BJ (cell line): Measurements from ENCODE around the gene ROGDI. TPM values are rescaled to one million over a fixed set of nuclear protein-coding genes. Genes with fewer than 3 reads are reported as not detected.
"Not testable (repeated sequence)": the region's sequence is repeated elsewhere in the genome, so short reads cannot be mapped to it uniquely, and the experiment has no call there.

Source experiments
- CTCF ChIA-PET: fragments of 350-600 bp; formaldehyde crosslinking; extraction: SDS; loops from one replicate; lab custom pipeline; 2021; ENCODE audit warnings: antibody characterized with exemption, inconsistent platforms; lab: Yijun Ruan, JAX
- POLR2A ChIA-PET: fragments of 300-600 bp; sonication (Branson Sonifier 250); formaldehyde crosslinking; extraction: SDS; loops from one replicate; lab custom pipeline; 2021; ENCODE audit warnings: antibody characterized with exemption; lab: Charles Lee
- DNase-seq: peaks from one replicate; pipeline ENCODE4 v3.0.0-alpha.2; 2011; ENCODE audit warnings: low read depth
- H3K27me3 ChIP-seq: 2 replicates; pipeline ENCODE4 v1.6.0; 2011; ENCODE audit warnings: low read length; ENCODE audit not compliant: control insufficient read depth, insufficient read depth
- H3K36me3 ChIP-seq: 2 replicates; pipeline ENCODE4 v1.5.1; 2011; ENCODE audit warnings: low read length; ENCODE audit not compliant: control insufficient read depth, insufficient read depth
- H3K4me3 ChIP-seq: 2 replicates; pipeline ENCODE4 v1.5.1; 2011; ENCODE audit warnings: low read depth, mild to moderate bottlenecking, control low read depth, low read length
- CTCF ChIP-seq: IDR thresholded peaks from 2 replicates; pipeline ENCODE4 v1.5.1; 2011; ENCODE audit warnings: low read depth, mild to moderate bottlenecking, control low read depth, inconsistent platforms, low read length, moderate library complexity; ENCODE audit not compliant: insufficient read depth
- polyA plus RNA-seq: library from polyadenylated mRNA; depleted of rRNA; stranded (reverse); fragments of >200 nt; gene quantifications from 2 replicates; pipeline ENCODE4 v1.2.3, GENCODE V29; 2011

The ROGDI gene
- polyA plus RNA-seq, 1 experiment = 31.9 TPM

DNA sequence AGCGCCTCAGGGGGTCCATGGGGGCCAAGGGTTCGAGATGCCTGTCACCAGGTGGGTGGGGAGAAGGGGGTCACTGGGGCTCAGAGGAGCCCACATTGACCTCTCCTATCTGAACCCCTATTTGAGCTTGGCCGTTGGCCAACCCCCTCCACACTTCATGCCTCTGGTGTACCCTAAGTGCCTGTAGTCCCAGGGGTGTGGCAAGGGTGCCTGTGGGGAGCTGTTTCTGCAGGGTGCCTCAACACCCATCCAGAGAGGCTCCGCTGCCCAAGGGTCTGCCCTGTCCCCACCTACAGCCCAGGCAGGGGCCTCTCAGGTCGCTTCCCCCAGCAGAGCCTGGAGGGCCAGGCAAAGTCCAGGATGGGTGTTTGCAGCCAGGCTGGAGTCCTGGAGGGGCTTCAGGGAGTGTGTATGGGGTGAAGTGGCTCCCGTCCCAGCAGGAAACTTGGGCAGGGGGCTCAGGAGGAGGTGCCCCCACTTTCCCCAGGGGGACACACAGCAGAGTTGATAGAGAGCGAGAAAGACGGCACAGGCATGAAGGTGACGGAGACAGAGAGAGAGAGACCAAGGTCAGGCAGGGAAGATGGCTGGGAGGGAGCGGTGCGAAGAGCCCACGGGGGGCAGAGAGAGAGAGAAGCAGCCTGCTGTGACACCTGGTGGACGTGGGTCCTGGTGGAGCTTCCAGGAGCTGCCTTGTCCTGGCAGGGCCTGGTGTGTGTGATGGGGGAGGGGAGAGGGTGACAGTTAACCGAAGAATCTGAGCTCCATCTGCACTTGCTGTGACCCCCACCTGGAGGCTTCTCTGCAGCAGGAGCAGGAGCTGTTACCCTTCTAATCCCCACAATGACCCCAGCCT lies 14.6 kb downstream of the ROGDI start, which contains the start of gene SEPTIN12:
Gene SEPTIN12 (minus strand): TSS at position 719 of the 856 bp plus-strand sequence. CDS start 700 bp downstream, at position 19.
- no peak for TF ChIP-seq CTCF
- Histone ChIP-seq H3K36me3 (no peaks in the 10 kb centered on the region), H3K4me3 (no peak within 1 kb of the TSS), H3K27me3 (no peaks in the 10 kb centered on the region)
- DNase-seq = no peak
- POLR2A ChIA-PET = no interaction called here
- CTCF ChIA-PET = no interaction called here

DNA sequence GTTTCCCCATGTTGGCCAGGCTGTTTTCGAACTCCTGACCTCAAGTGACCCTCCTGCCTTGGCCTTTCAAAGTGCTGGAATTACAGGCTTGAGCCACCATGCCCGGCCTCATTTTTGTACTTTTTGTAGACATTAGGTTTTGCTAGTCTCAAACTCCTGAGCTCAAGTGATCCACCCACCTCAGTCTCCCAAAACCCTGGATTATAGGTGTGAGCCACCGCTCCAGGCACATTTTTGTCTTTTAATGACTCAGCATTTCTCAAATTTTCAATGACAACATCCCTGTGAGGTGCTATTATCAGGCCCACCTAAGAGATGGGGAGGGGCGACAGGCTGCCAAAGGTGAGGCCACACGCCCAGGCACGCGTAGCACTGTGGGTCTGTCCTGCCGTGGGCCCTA lies 15.4 kb downstream of the ROGDI start:
- H3K36me3 ChIP-seq = no peaks in the 10 kb centered on the region
- no peaks in the 10 kb centered on the region for H3K27me3 ChIP-seq
- no peak overlapping the region for H3K4me3 ChIP-seq
- DNase-seq = no peak
- POLR2A ChIA-PET = no interaction called here
- no peak for TF ChIP-seq CTCF
- CTCF ChIA-PET = no interaction called here

DNA sequence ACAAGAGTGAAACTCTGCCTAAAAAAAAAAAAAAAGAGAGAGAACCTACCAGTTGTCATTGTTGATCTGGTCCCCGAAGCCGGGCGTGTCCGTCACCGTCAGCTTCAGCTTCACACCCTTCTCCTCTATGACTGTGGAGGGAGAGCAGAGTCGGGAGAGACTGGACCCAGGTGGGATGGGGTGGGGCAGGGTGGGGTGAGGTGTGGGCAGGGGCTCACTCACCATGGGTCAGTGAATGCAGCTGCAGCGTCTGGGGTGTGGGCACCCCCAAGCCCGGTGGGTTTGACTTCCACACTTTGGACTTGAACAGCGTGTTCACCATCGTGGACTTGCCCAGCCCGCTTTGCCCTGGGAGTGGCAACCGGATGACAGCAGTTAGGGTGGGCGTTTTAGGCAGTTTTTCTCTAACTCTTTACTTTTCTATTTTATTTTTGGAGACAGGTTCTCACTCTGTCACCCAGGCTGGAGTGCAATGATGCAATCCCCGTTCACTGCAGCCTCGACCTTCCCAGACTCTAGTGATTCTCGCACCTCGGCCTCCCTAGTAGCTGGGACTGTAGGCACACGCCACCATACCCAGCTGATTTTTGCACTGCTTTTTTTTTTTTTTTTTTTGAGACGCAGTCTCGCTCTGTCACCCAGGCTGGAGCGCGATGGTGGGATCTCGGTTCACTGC lies 16.5 kb downstream of the ROGDI start:
- TF ChIP-seq CTCF = no peak
- H3K4me3 ChIP-seq = no peak overlapping the region
- H3K27me3 ChIP-seq = no peaks in the 10 kb centered on the region
- DNase-seq = no peak
- H3K36me3 ChIP-seq = no peaks in the 10 kb centered on the region
- ChIA-PET POLR2A (no interaction called here), CTCF (interaction anchor here (0.6 kb wide), 1 partner anchor 14 kb away, joined by 4 read pairs; no protein-coding TSS in a partner anchor)

DNA sequence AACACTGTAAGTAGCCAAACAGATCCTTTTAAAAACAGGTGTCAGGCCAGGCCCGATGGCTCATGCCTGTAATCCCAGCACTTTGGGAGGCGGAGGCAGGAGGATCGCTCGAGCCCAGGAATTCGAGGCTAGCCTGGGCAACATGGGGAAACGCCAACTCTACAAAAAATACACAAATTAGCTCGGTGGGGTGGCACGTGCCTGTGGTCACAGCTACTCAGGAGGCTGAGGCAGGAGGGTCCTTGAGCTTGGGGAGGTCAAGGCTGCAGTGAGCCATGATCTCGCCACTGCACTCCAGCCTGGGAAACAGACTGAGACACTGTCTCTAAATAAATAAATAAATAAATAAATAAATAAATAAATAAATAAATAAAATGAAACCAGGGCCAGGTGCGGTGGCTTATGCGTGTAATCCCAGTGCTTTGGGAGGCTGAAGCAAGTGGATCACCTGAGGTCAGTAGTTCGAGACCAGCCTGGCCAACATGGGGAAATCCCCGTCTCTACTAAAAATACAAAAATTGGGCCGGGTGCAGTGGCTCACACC lies 17.9 kb downstream of the ROGDI start:
- CTCF ChIA-PET, H3K4me3 ChIP-seq, H3K27me3 ChIP-seq, DNase-seq, H3K36me3 ChIP-seq, POLR2A ChIA-PET: not testable (repeated sequence)

GRCh38 chr16:4783951-4784336 lies 18.5 kb downstream of the ROGDI start:
- no peaks in the 10 kb centered on the region for H3K36me3 ChIP-seq
- no peaks in the 10 kb centered on the region for H3K27me3 ChIP-seq
- ChIA-PET POLR2A (no interaction called here), CTCF (no interaction called here)
- H3K4me3 ChIP-seq = no peak overlapping the region
- no peak for TF ChIP-seq CTCF
- no peak for DNase-seq
